Measurements from ENCODE around the gene HES1. TPM values are rescaled to one million over a fixed set of nuclear protein-coding genes. Genes with fewer than 3 reads are reported as not detected.

HES1 gene
- polyA plus RNA-seq, 1 donor from 2014 or later = 0.25 TPM

DNA sequence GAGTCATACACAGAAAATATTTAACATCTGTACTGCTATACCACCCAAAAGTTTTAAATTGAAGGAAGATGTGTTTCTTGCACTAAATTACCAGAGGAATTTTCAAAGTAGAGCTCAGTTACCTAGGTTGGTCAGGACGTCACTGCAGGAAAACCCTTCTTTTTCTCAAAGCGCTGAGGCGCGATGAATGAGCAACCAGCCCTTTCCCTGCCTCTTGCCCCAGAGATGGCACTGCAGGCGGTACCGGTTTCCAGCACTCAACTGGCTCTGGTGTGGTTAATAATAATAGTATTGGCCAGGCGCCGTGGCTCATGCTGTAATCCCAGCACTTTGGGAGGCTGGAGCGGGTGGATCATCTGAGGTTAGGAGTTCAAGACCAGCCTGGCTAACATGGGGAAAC, 49.3 kb downstream of the HES1 start:
- Histone ChIP-seq H3K79me2 (replicated peaks; ENCODE audit: insufficient read depth, low read length) (no peaks in the 10 kb centered on the region), H3F3A (ENCODE audit: insufficient read depth, low read length, poor library complexity, severe bottlenecking) (no peaks in the 10 kb centered on the region), H3K4me2 (ENCODE audit: low read length) (no peak overlapping the region), H3K36me3 (ENCODE audit: insufficient read depth, low read length) (no peaks in the 10 kb centered on the region), H3K4me3 (ENCODE audit: low read length) (no peak overlapping the region), H3K9me3 (ENCODE audit: low read length) (no peaks in the 10 kb centered on the region), H3K9ac (ENCODE audit: low read length) (no peak overlapping the region), H4K20me1 (ENCODE audit: insufficient read depth) (no peaks in the 10 kb centered on the region), H3K9me2 (ENCODE audit: insufficient read depth, low read length) (no peaks in the 10 kb centered on the region), H3K27me3 (ENCODE audit: insufficient read depth, low read depth, low read length) (no peaks in the 10 kb centered on the region), H3K27ac (ENCODE audit: low read length) (no peak overlapping the region), H2AFZ (ENCODE audit: low read depth, low read length) (no peak overlapping the region)
- TF ChIP-seq EZH2 (IDR thresholded peaks at IDR 0.05; ENCODE audit: borderline replicate concordance, insufficient read depth, low read length, poor library complexity, severe bottlenecking) (no peak), SMC3 (conservative IDR thresholded peaks at IDR 0.05; ENCODE audit: poor library complexity) (no peak), POLR2AphosphoS5 (IDR thresholded peaks at IDR 0.05) (no peak), MXI1 (conservative IDR thresholded peaks at IDR 0.05; ENCODE audit: poor library complexity, severe bottlenecking) (no peak), RAD21 (conservative IDR thresholded peaks at IDR 0.05) (no peak), EP300 (conservative IDR thresholded peaks at IDR 0.05; ENCODE audit: poor library complexity, severe bottlenecking) (no peak), TAF1 (IDR thresholded peaks at IDR 0.05; ENCODE audit: low read depth) (no peak)
- TF ChIP-seq, protein P1, sequence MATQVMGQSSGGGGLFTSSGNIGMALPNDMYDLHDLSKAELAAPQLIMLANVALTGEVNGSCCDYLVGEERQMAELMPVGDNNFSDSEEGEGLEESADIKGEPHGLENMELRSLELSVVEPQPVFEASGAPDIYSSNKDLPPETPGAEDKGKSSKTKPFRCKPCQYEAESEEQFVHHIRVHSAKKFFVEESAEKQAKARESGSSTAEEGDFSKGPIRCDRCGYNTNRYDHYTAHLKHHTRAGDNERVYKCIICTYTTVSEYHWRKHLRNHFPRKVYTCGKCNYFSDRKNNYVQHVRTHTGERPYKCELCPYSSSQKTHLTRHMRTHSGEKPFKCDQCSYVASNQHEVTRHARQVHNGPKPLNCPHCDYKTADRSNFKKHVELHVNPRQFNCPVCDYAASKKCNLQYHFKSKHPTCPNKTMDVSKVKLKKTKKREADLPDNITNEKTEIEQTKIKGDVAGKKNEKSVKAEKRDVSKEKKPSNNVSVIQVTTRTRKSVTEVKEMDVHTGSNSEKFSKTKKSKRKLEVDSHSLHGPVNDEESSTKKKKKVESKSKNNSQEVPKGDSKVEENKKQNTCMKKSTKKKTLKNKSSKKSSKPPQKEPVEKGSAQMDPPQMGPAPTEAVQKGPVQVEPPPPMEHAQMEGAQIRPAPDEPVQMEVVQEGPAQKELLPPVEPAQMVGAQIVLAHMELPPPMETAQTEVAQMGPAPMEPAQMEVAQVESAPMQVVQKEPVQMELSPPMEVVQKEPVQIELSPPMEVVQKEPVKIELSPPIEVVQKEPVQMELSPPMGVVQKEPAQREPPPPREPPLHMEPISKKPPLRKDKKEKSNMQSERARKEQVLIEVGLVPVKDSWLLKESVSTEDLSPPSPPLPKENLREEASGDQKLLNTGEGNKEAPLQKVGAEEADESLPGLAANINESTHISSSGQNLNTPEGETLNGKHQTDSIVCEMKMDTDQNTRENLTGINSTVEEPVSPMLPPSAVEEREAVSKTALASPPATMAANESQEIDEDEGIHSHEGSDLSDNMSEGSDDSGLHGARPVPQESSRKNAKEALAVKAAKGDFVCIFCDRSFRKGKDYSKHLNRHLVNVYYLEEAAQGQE (IDR thresholded peaks at IDR 0.05; ENCODE audit: borderline replicate concordance) = no peak
- TF ChIP-seq, protein P2, sequence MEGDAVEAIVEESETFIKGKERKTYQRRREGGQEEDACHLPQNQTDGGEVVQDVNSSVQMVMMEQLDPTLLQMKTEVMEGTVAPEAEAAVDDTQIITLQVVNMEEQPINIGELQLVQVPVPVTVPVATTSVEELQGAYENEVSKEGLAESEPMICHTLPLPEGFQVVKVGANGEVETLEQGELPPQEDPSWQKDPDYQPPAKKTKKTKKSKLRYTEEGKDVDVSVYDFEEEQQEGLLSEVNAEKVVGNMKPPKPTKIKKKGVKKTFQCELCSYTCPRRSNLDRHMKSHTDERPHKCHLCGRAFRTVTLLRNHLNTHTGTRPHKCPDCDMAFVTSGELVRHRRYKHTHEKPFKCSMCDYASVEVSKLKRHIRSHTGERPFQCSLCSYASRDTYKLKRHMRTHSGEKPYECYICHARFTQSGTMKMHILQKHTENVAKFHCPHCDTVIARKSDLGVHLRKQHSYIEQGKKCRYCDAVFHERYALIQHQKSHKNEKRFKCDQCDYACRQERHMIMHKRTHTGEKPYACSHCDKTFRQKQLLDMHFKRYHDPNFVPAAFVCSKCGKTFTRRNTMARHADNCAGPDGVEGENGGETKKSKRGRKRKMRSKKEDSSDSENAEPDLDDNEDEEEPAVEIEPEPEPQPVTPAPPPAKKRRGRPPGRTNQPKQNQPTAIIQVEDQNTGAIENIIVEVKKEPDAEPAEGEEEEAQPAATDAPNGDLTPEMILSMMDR (IDR thresholded peaks at IDR 0.05; ENCODE audit: poor library complexity, severe bottlenecking) = no peak

DNA sequence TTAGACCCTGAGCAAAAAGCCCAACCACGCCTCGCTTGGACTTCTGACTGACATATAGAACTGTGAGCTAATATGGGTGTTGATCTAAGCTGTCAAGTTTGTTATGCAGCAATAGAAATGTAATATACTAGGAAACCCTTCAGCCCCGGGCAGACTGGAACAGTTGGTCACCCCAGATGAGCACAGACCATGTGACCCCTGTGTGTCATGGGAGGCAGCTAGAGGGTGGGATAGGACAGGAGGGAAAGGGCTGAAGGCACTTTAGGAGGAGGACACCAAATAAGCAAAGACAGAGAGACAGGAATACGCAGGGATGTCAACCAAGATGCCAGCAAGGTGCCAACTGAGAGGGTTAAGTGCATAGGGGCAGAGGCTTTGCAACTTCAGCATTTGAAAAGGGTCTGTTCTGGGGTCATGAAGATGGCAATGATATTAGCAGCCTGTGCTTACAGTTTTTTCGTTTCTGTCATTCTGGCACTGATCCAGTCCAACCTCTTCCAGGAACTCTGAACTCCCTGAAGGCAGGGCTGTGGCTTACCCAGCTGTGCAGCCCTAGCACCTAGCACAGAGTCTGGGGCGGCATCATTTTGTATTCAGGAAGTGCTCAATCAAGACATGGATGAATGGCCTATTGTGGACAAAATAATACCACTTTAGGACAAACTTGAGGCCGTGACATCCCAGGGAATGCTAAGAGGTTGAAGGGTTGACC, 51.4 kb downstream of the HES1 start:
- TF ChIP-seq, protein P1 (IDR thresholded peaks at IDR 0.05; ENCODE audit: borderline replicate concordance) = no peak
- TF ChIP-seq SMC3 (conservative IDR thresholded peaks at IDR 0.05; ENCODE audit: poor library complexity) = no peak
- no peak for TF ChIP-seq RAD21 (conservative IDR thresholded peaks at IDR 0.05)

More for the DNA sequence above, 51.4 kb downstream of the HES1 start:
- Histone ChIP-seq H3K36me3 (ENCODE audit: insufficient read depth, low read length) (no peaks in the 10 kb centered on the region), H3K27me3 (ENCODE audit: insufficient read depth, low read depth, low read length) (no peaks in the 10 kb centered on the region), H2AFZ (ENCODE audit: low read depth, low read length) (no peak overlapping the region), H3K27ac (ENCODE audit: low read length) (no peak overlapping the region), H3K9me3 (ENCODE audit: low read length) (no peaks in the 10 kb centered on the region), H3K4me3 (ENCODE audit: low read length) (no peak overlapping the region), H3K9me2 (ENCODE audit: insufficient read depth, low read length) (no peaks in the 10 kb centered on the region), H3K4me2 (ENCODE audit: low read length) (no peak overlapping the region), H4K20me1 (ENCODE audit: insufficient read depth) (no peaks in the 10 kb centered on the region), H3K79me2 (replicated peaks; ENCODE audit: insufficient read depth, low read length) (no peaks in the 10 kb centered on the region), H3F3A (ENCODE audit: insufficient read depth, low read length, poor library complexity, severe bottlenecking) (no peaks in the 10 kb centered on the region), H3K9ac (ENCODE audit: low read length) (no peak overlapping the region)

Measured in neural cell (in vitro differentiated cells).